Activated naive CD8-positive, alpha-beta T cell treated with anti-CD3 and anti-CD28 coated beads for 36 hours (primary cell): ENCODE data around the gene PCSK4. TPM values are rescaled to one million over a fixed set of nuclear protein-coding genes. Genes with fewer than 3 reads are reported as not detected.
A peak's percentile ranks its signal among the peaks of the same experiment; 100 is the strongest.

Source experiments
- DNase-seq: peaks from one replicate; pipeline ENCODE4 v3.0.0; 2021
- H3K27ac Mint-ChIP-seq: one replicate; pipeline ENCODE4 v1.8.0; 2022; ENCODE audit warnings: mild to moderate bottlenecking, moderate library complexity, mixed read lengths
- H3K27me3 Mint-ChIP-seq: one replicate; pipeline ENCODE4 v1.8.0; 2022; ENCODE audit warnings: mild to moderate bottlenecking, mixed read lengths
- H3K36me3 Mint-ChIP-seq: one replicate; pipeline ENCODE4 v1.8.0; 2021; ENCODE audit warnings: mild to moderate bottlenecking, mixed read lengths
- H3K4me1 Mint-ChIP-seq: one replicate; pipeline ENCODE4 v1.8.0; 2021; ENCODE audit warnings: mixed read lengths
- H3K4me3 Mint-ChIP-seq: one replicate; pipeline ENCODE4 v1.8.0; 2022; ENCODE audit warnings: mild to moderate bottlenecking, moderate library complexity, mixed read lengths
- H3K9me3 Mint-ChIP-seq: one replicate; pipeline ENCODE4 v1.8.0; 2022; ENCODE audit warnings: mixed read lengths
- total RNA-seq, 2 experiments: library from RNA; stranded (reverse); gene quantifications; one replicate each; pipeline ENCODE4 v1.2.3, GENCODE V29; 2021

The PCSK4 gene
- total RNA-seq, 2 experiments from 2014 or later: 1.5 to 1.7 TPM

GRCh38 chr19:1466461-1467214 lies 23.5 kb downstream of the PCSK4 start:
- H3K27ac Mint-ChIP-seq: no peak overlapping the region
- peaks cover 2% of the 10 kb centered on the region for H3K4me1 Mint-ChIP-seq
- no peaks in the 10 kb centered on the region for H3K36me3 Mint-ChIP-seq
- H3K9me3 Mint-ChIP-seq: no peaks in the 10 kb centered on the region
- H3K27me3 Mint-ChIP-seq: peaks cover 19% of the 10 kb centered on the region
- no peak overlapping the region for H3K4me3 Mint-ChIP-seq
- DNase-seq: no peak

GRCh38 chr19:1466018-1466460 lies 24.1 kb downstream of the PCSK4 start:
- no peaks in the 10 kb centered on the region for H3K36me3 Mint-ChIP-seq
- H3K27me3 Mint-ChIP-seq: peaks cover 16% of the 10 kb centered on the region

GRCh38 chr19:1465191-1466016 lies 24.7 kb downstream of the PCSK4 start:
- H3K4me1 Mint-ChIP-seq: peaks cover 2% of the 10 kb centered on the region
- peaks cover 16% of the 10 kb centered on the region for H3K27me3 Mint-ChIP-seq
- no peaks in the 10 kb centered on the region for H3K36me3 Mint-ChIP-seq
- H3K27ac Mint-ChIP-seq: no peak overlapping the region
- peak; percentile 44 for DNase-seq
- H3K4me3 Mint-ChIP-seq: no peak overlapping the region
- H3K9me3 Mint-ChIP-seq: no peaks in the 10 kb centered on the region

More at GRCh38 chr19:1466018-1466460, 24.1 kb downstream of the PCSK4 start:
- DNase-seq: no peak
- Mint-ChIP-seq H3K4me1 (peaks cover 2% of the 10 kb centered on the region), H3K9me3 (no peaks in the 10 kb centered on the region), H3K4me3 (no peak overlapping the region), H3K27ac (no peak overlapping the region)

- H3K9me3 Mint-ChIP-seq: no peaks in the 10 kb centered on the region
- DNase-seq: no peak
- peaks cover 3% of the 10 kb centered on the region for H3K36me3 Mint-ChIP-seq
- no peak overlapping the region for H3K4me3 Mint-ChIP-seq
- peaks cover 3% of the 10 kb centered on the region for H3K4me1 Mint-ChIP-seq
- H3K27ac Mint-ChIP-seq: no peak overlapping the region
- peaks cover 25% of the 10 kb centered on the region for H3K27me3 Mint-ChIP-seq
Observed at GRCh38 chr19:1461862-1462261, 28.3 kb downstream of the PCSK4 start.

- Mint-ChIP-seq H3K4me3 (no peak overlapping the region), H3K27me3 (peaks cover 33% of the 10 kb centered on the region), H3K27ac (no peak overlapping the region), H3K36me3 (peaks cover 7% of the 10 kb centered on the region), H3K9me3 (no peaks in the 10 kb centered on the region), H3K4me1 (peaks cover 8% of the 10 kb centered on the region)
- no peak for DNase-seq
Observed at GRCh38 chr19:1460033-1460995, 29.8 kb downstream of the PCSK4 start.

- Mint-ChIP-seq H3K9me3 (no peaks in the 10 kb centered on the region), H3K36me3 (peaks cover 7% of the 10 kb centered on the region), H3K27me3 (peaks cover 36% of the 10 kb centered on the region), H3K27ac (no peak overlapping the region), H3K4me3 (no peak overlapping the region), H3K4me1 (peaks cover 8% of the 10 kb centered on the region)
- no peak for DNase-seq
Observed at GRCh38 chr19:1459479-1459878, 30.7 kb downstream of the PCSK4 start.

GRCh38 chr19:1457892-1458291 lies 32.3 kb downstream of the PCSK4 start:
- DNase-seq: no peak
- peaks cover 48% of the 10 kb centered on the region for H3K27me3 Mint-ChIP-seq
- no peak overlapping the region for H3K27ac Mint-ChIP-seq
- H3K4me3 Mint-ChIP-seq: no peak overlapping the region
- H3K9me3 Mint-ChIP-seq: no peaks in the 10 kb centered on the region
- H3K4me1 Mint-ChIP-seq: peaks cover 8% of the 10 kb centered on the region
- H3K36me3 Mint-ChIP-seq: peaks cover 7% of the 10 kb centered on the region

- no peaks in the 10 kb centered on the region for H3K9me3 Mint-ChIP-seq
- H3K4me1 Mint-ChIP-seq: peaks cover 8% of the 10 kb centered on the region
- peaks cover 7% of the 10 kb centered on the region for H3K36me3 Mint-ChIP-seq
- DNase-seq: no peak
- H3K4me3 Mint-ChIP-seq: no peak overlapping the region
- H3K27me3 Mint-ChIP-seq: peaks cover 55% of the 10 kb centered on the region
- no peak overlapping the region for H3K27ac Mint-ChIP-seq
Observed at GRCh38 chr19:1457031-1457739, 33.0 kb downstream of the PCSK4 start.

- Mint-ChIP-seq H3K27me3 (peaks cover 64% of the 10 kb centered on the region), H3K4me3 (no peak overlapping the region), H3K9me3 (no peaks in the 10 kb centered on the region), H3K36me3 (peaks cover 7% of the 10 kb centered on the region), H3K27ac (no peak overlapping the region), H3K4me1 (peaks cover 8% of the 10 kb centered on the region)
- no peak for DNase-seq
Observed at GRCh38 chr19:1456121-1456900, 33.8 kb downstream of the PCSK4 start.

- H3K4me3 Mint-ChIP-seq: no peak overlapping the region
Observed at GRCh38 chr19:1455336-1456120, 34.6 kb downstream of the PCSK4 start.

GRCh38 chr19:1455002-1455335 lies 35.2 kb downstream of the PCSK4 start:
- Mint-ChIP-seq H3K27ac (no peak overlapping the region), H3K27me3 (peaks cover 75% of the 10 kb centered on the region), H3K36me3 (peaks cover 7% of the 10 kb centered on the region), H3K9me3 (no peaks in the 10 kb centered on the region), H3K4me3 (no peak overlapping the region), H3K4me1 (peaks cover 8% of the 10 kb centered on the region)
- no peak for DNase-seq

More at GRCh38 chr19:1455336-1456120, 34.6 kb downstream of the PCSK4 start:
- H3K36me3 Mint-ChIP-seq: peaks cover 7% of the 10 kb centered on the region
- no peaks in the 10 kb centered on the region for H3K9me3 Mint-ChIP-seq
- H3K27ac Mint-ChIP-seq: no peak overlapping the region
- H3K4me1 Mint-ChIP-seq: peaks cover 8% of the 10 kb centered on the region
- peak; percentile 69 for DNase-seq
- H3K27me3 Mint-ChIP-seq: peaks cover 72% of the 10 kb centered on the region

- peaks cover 11% of the 10 kb centered on the region for H3K4me1 Mint-ChIP-seq
- H3K27ac Mint-ChIP-seq: no peak overlapping the region
Observed at GRCh38 chr19:1453525-1454364, 36.4 kb downstream of the PCSK4 start.

More at GRCh38 chr19:1453525-1454364, 36.4 kb downstream of the PCSK4 start:
- DNase-seq: no peak
- H3K4me3 Mint-ChIP-seq: no peak overlapping the region
- H3K9me3 Mint-ChIP-seq: no peaks in the 10 kb centered on the region
- peaks cover 4% of the 10 kb centered on the region for H3K36me3 Mint-ChIP-seq
- H3K27me3 Mint-ChIP-seq: peaks cover 81% of the 10 kb centered on the region
